ENCODE data around the gene CRACR2B.

DNA sequence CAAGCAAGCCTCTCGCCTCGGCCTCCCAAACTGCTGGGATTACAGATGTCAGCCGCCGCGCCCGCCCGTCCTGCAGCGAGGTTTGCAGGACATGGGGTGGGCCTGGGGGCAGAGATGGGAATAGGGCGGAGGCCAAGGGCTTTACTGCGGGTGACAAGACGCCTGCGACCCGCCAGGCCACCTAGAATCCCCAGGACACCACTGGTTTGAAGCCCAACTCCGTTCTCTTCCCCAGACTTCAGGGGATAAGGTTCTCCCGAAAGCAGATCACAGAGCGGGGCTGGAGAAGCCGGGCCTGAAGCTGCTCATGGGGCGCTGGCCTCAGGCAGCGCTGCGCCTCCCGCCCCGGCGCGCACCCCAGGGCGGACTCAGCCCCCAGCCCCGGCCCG is 14.3 kb downstream of the CRACR2B start:
- no peak for TF ChIP-seq CTCF (IDR thresholded peaks at IDR 0.05)
- TF ChIP-seq EZH2 (IDR thresholded peaks at IDR 0.05; ENCODE audit: borderline replicate concordance, insufficient read depth, low read depth, low read length, poor library complexity, severe bottlenecking), result no peak
